NCI-H2081 treated with DMSO at 0.1 percent for 48 hours (cell line): ENCODE measurements around the gene TBC1D8B.
"Not testable (repeated sequence)": the region's sequence is repeated elsewhere in the genome, so short reads cannot be mapped to it uniquely, and the experiment has no call there.

Source experiments
- DNase-seq: peaks from one replicate; lab custom pipeline; 2025; lab: John Stamatoyannopoulos, UW

Gene TBC1D8B

DNA sequence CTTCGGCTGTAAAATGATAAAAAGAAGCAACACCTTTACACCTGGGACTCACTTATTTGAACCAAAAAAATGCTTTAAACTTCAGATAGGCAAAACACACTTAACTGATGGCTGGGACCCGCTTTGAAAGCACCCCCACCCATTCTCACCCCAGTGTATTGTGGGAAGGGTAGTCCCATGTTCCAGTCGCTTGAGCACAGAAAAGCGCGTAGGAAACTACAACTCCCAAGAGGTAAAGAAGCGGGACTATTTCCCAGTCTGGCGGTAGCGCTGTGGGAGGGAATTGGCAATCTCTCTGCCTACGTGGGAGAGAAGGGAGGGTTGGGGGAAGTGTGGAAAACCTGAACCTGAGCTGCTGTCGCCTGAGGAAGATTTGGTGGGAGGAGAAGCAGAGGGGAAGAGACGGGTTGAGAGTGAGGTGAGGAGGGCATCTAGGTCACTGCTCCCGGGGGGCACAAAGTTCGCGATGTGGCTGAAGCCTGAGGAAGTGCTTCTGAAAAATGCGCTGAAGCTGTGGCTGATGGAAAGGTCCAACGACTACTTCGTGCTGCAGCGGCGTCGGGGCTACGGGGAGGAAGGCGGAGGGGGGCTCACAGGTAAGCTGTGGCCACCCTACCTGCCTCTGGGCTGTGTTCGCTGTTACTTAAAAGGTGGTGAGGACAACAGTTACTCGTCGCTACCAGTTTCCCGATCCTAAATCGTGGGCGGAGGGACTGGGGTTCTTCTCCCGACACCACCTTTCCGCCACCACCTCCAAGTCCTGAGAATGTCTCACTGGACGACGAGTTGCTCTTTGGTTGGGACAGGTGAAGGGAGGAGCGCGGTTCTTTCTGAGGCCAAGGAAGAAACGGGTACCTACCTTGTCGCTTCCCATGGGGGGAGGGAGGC is at the start of gene TBC1D8B:
TBC1D8B (plus strand) TSS at position 286 of the 888 bp plus-strand sequence; CDS start at position 467, 181 bp downstream.
- peak; percentile 90 for DNase-seq

DNA sequence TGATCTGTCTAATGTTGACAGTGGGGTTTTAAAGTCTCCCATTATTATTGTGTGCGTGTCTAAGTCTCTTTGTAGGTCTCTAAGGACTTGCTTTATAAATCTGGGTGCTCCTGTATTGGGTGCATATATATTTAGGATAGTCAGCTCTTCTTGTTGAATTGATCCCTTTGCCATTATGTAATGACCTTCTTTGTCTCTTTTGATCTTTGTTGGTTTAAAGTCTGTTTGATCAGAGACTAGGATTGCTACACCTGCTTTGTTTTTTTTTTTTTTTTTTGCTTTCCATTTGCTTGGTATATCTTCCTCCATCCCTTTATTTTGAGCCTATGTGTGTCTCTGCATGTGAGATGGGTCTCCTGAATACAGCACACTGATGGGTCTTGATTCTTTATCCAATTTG is 33.2 kb upstream of the TBC1D8B start:
- not testable (repeated sequence) for DNase-seq

DNA sequence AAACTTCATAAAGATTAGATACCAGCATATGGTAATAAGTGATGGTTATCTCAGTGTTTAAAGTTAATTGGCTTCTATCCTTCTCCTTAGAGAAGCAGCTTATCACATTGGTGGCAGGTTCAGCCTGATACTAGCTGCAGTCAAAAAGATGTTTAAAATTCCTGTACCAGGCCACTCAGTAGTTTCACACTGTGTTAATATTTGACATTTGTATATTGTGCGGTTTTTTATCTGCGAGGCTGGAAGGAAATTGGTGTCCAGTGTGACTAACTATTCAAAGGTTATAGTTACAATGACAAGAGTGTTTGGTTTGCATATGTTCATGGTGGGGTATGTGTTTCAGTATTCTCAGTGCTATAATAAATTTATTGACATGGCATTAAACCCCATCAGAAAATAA is 27.5 kb upstream of the TBC1D8B start:
- no peak for DNase-seq

DNA sequence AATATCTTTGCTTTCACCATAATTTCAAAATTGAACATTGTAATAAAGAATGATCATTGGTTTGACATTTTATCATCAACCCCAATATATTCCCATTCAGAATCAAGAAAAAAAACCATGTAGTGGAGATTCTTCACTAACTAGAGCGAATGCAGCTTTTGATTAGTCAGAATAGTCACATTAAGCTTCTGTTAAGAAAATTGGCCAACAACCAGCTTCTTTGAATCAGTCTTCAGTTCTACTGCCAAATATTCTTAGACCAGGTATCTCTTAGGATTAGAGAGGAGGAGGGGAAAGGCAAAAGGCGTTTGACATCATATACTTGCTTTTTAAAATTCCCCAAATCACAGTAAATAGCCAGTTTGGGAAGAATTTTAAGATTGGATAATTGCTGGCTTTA is 22.2 kb upstream of the TBC1D8B start:
- DNase-seq = no peak

DNA sequence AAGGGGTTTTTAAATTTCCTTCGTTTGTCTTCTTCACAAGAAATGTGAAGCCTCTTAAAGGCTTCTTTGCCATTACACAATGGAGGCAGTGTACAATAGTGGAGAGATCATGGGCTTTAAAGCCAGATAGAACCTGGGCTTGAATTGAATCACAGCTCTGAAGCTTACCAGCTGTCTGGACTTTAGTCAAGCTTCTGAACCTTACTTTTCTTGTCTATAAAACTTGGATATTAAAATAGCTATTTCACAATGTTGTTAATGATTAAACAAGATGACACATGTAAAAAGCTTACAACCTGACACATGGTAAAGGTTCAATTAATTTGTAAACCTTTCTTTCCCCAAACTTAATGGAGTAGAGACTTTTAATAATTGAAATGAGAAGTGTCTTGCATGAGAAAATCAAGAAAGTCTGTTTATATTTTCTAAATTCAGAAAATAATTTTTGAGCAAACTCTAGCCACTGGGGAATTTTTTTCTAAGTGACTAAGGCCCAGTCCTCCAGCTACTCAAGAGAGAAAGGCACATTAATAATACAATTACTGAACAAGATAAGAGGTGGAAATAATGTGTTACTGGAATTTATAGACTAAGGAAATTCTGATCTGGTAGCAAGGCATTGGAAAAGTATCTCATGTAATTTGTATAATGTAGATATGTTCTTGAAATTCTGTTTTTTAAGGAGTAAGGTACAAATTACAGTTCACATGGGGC is 21.7 kb upstream of the TBC1D8B start:
- DNase-seq = no peak

DNA sequence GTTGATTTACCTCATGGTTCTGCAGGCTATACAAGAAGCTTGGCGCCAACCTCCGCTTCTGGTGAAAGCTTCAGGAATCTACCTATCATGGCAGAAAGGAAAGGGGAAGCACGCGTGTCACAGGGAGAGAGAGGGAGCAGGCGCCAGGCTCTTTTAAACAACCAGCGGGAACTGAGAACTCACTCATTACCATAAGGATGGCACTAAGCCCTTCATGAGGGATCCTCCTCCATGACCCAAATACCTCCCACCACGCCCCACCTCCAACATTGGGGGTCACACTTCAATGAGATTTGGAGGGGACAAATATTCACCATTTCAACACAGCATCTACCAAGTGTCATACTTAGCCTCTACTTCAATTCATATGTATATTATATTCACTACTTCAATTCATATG is 18.8 kb upstream of the TBC1D8B start:
- DNase-seq = no peak

DNA sequence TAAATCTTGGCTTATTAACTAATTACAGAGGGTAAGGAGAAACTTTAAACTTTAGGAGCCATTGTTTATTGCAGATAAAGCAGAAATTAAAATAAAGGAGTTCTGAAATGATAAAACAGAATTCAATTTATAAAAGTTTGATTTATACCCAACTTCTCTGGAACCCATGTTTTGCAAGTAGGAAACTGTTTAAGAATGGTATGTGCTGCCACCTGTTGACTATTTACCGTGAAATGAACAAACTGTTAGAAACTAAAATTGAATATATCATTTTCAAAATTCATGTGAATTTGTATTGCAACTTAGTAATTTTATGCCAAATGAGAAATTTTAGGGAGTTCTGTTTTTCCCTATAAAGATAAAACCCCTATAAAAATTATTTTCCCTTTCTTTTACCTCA is 11.0 kb upstream of the TBC1D8B start:
- DNase-seq = no peak

DNA sequence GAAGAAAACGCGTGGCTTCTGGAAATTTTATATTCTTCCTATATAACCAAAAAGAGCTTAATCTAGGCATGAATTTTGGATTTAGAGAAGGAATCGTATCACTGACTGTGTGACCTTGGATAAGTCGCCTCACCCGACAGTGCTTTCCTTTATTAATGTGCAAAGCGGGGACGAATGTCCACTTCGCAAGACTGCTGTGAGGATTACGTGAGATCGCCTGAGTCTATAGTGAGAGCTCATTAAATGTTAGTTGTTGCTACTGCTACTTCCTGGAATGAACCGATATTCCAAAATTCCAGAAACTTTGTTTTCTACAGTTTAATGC is 448 bp upstream of the TBC1D8B start:
- no peak for DNase-seq

DNA sequence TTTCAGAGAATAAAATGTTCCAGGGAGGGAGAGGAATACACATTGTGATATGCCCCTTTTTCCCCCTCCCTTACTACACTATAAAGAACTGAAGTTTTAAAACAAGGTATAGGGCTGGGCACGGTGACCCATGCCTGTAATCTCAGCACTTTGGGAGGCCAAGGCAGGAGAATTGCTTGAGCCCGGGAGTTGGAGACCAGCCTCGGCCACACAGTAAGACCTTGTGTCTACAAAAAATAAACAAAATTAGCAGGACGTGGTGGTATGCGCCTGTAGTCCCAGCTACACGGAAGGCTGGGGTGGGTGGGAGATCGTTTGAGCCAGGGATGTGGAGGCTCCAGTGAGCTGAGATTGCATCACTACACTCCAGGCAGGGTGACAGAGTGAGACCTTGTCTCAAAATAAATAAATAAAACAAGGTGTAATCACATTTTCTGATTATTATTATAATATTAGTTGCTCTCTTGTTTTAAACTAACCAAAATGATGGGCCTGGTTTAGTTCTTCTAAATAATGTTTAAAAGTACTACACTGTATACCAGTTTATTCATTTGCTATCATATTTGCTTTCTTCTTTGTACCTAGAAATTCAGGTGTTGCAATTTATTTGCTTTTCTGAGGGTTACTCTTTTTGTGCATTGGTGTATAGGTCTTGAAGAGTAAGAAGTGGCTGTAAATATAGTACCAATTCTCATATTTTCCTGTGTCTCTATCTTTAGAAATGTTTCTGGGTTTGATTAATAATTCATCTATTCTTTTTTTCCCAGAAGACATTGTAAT is 8.8 kb downstream of the TBC1D8B start:
- no peak for DNase-seq

DNA sequence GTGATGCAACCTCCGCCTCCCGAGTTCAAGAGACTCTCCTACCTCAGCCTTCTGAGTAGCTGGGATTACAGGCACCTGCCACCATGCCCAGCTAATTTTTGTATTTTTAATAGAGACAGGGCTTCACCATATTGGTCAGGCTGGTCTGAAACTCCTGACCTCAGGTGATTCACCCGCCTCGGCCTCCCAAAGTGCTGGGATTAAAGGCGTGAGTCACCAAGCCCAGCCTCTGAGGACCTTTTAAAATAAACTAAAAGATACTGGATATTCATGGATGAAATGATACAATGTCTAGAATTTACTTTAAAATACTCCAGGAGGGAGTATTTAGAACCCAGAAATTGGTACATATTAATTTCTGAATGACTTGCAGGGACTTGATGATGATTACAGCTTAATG is 10.5 kb downstream of the TBC1D8B start:
- DNase-seq = not testable (repeated sequence)

DNA sequence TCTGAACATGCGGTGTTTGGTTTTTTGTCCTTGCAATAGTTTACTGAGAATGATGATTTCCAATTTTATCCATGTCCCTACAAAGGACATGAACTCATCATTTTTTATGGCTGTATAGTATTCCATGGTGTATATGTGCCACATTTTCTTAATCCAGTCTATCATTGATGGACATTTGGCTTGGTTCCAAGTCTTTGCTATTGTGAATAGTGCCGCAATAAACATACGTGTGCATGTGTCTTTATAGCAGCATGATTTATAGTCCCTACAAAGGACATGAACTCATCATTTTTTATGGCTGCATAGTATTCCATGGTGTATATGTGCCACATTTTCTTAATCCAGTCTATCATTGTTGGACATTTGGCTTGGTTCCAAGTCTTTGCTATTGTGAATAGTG is 11.6 kb downstream of the TBC1D8B start:
- DNase-seq = not testable (repeated sequence)

DNA sequence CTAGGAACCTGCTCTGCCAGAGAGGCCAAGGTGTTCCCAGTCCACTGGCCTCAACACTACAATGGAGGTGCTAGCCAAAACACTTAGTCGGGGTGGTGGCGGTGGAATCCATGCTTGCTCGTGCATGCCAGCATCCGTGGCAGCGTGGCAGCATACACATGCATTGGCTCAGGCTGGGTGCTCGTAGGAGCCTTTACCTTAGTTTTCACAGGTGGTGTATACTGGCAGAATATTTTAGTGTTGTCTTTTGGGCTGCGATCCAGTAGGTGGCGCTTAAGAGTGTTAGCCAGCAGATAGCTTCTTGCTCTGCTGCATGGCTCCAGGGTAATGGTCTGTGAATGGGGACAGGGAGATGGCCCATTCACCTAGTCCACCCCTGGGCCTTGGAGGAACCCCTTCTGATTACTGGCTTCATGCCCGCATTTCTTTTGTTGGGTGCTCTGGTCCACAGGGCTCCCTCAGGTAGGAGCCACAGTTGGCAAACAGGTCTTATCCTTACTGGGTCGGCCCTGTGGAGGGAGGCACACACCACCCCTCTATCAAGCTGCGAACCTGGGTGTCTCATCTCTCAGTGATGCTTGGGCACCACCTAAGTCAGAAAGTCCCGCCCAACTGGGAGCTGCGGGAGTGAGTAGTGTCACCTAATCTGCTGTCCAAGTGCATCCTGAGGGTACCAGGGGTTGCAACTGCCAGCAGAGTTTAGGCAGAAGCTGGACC is 60.7 kb downstream of the TBC1D8B start:
- DNase-seq = no peak

DNA sequence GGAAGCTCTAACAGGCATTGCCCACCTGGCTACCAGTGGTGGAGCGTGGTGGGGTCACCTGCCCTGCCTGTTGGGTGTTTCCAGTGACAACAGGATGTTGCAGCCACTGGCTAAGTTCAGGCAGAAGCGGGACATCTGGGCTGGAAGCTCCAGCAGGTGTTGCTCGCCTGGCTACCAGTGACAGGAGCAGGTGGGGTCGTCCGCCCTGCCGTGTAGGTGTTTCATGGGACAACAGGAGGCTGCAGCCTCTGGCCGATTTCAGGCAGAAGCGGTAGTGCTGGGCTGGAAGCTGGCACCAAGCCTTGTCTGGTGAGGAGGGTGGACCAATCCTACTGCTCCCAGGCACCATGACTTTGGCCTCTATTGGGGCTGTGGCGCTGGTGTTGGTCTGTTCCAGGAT is 61.2 kb downstream of the TBC1D8B start:
- DNase-seq = no peak

DNA sequence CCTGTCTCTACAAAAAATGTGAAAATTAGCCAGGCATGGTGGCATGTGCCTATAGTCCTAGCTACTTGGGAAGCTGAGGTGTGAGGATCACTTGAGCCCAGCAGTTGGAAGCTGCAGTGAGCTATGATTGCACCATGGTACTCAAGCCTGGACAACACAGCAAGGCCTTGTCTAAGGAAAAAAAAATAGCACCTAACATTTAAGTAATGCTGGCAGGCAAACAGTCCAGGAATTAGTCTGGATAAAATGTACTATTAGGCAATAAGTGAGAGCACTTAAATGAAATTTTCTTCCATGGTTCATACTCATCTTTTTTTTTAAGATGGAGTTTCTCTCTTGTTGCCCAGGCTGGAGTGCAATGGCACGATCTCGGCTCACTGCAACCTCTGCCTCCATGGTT is 70.3 kb downstream of the TBC1D8B start:
- not testable (repeated sequence) for DNase-seq

DNA sequence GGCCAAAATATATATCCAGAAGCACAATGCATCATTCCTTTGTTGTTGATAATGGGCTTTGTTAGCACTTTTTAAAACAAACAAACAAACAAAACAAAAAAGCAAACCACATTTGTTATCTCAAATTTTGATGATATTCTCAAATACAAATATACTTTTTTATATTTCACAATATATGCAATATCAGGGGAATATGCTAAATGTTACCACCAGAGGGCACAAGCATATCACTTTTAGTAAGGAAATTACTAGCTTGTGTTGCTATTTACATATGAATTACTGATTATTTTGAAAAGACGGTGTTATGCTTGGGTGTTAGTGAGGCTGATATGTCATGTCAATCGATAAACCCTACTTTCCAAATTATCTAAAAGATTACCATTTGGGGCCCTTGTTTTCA is 71.6 kb downstream of the TBC1D8B start:
- DNase-seq = no peak

DNA sequence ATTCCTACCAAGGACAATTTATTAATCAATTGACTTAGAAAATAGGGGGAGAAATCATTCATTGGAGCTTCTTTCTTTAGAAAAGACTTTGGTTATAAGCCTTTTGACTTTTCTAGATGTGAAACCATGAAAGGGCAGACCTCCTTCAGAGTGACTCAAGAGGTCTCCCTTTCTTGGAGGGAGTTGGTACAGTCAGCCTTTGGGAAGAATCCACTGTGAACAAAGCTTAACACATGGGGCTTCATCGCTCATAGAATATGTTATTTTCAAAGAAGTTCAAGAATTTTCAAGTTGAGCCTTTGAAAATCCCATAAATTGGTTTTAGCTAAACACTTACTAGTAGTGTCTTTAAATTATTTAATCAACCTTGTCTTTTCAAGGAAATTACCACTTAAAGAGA is 72.7 kb downstream of the TBC1D8B start:
- no peak for DNase-seq

DNA sequence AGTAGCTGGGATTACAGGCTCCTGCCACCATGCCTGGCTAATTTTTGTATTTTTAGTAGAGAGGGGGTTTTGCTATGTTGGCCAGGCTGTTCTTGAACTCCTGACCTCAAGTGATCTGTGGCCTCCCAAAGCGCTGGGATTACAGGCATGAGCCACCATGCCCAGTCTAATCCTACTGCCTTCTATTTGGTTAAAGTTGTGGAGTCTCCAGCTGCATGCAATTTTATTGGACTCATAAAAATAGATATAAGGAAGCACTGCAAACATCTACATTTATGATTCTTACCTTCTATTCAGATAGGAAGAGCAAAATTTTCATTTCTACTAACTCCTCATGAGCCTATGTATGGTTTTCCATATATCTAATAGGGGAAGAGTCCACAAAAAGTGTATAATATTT is 87.0 kb downstream of the TBC1D8B start:
- no peak for DNase-seq

DNA sequence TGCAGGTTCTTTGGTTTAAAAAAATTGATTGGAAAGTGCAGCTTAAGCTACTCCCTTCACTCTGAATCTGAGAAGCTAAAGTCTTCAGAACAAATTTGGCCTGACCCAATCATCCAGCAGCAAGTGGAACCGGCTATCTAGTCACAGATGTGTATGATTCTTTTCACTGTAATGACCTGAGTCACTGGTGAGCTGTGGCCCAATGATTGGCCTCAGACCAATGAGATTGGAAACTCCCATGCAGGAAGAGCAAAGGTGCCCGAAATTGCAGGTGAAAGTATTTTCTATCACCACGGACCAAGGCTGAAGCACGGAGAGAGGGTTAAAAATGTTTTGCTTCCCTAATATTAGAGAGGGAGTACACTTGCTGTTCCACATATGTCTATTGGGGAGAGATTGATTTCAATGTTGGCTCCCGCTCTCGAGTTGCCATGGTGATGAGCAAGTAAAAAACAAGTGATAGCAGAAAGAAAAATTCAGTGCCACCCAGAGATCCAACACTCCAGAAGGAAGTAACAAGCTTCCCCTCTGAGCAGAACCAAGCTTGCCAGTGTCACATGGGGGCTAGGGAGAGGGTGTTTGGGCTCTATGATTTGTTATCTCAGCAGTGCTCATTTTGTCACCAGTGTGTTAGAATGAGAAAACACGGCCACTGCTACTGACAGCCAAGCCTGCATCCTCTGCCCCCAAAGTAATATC is 89.4 kb downstream of the TBC1D8B start:
- no peak for DNase-seq

DNA sequence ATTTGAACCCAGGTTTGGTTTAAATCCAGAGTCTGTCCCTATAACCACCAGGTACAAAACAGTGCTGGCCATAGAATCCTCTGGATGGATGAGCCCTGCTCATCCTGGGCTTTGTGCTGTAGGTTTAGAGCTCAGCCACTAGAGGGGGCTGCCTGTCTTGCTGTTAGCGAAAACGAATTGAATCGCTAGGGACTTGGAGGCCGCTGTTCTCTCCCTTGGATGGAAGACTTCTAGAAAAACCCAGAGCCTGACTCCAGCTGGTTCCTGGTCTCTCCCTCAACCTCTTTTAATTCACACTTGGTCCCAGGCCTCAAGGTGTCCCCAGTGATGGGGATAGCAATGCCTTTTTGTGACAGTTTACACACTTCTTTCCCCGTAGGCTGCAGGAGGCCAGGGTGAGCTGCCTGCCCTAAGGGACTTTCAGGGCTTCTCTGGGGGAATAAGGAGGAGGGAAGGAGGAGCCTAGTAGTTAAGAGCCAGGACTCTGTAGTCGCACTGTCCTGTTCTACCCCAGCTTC is 92.0 kb downstream of the TBC1D8B start:
- peak; percentile 57 for DNase-seq

DNA sequence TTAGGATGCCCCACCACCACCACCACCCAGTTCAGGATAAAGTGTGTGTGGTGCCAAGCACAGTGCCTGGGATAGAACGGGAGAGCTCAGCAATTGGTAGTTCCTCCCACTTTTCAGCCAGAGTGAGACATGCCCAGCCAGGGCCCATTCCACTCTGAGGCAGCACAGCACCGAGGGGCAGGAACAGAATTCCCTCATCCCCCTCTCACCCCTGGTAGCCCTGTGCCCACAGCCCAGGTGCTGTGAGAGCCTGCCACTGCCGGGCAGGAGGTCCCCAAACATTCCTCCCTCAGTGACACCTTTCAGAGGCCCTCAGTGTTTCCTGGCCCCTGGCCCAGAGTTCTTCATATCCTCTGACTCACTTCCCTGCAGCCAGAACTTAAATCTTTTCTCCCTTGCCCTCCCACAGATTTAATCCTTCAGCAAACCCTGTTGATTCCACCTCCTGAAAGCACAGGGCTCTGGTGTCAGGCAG is 92.5 kb downstream of the TBC1D8B start:
- no peak for DNase-seq

DNA sequence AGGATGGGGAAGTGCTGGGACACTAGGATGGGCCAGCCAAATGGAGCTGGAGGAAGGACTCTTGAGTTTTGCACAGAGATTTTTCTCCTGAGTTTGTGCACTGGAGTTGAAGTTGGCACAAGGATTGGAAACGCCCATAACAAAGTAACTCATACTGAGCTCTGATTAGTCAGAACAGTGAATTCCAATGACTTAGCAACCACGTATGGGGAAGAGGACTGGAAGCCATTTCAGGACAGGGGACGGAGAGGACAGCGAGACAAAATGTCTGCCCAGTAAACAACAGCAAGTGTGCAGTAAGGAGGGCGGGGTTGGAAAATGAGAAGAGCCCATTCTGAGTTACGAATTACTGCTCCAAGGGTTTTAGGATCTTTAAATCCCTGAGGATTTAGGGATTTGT is 94.8 kb downstream of the TBC1D8B start:
- DNase-seq = no peak
